Thymus (tissue), 11 donors: Measurements from ENCODE around the gene TLX1. TPM values are rescaled to one million over a fixed set of nuclear protein-coding genes. Genes with fewer than 3 reads are reported as not detected.

Source experiments
- DNase-seq, 9 donors: peaks; one replicate each; pipeline ENCODE4 v3.0.0-alpha.2; 2013; ENCODE audit warnings: low spot score in 9 of 9, low read depth in 6 of 9, missing footprints in 1 of 9
- H3K27ac ChIP-seq, 2 donors: one replicate each; pipeline ENCODE4 v1.5.1; 2013; ENCODE audit warnings: control low read depth in 1 of 2, low read depth in 1 of 2, low read length in 1 of 2, mild to moderate bottlenecking in 1 of 2, moderate library complexity in 1 of 2
- H3K27me3 ChIP-seq, 2 donors: one replicate each; pipeline ENCODE4 v1.5.1; 2013; ENCODE audit warnings: low read length in 1 of 2; ENCODE audit not compliant: control insufficient read depth in 2 of 2, insufficient read depth in 1 of 2
- H3K36me3 ChIP-seq, 2 donors: one replicate each; pipeline ENCODE4 v1.5.1; 2013; ENCODE audit warnings: low read length in 1 of 2, mild to moderate bottlenecking in 1 of 2, moderate library complexity in 1 of 2; ENCODE audit not compliant: control insufficient read depth in 2 of 2, insufficient read depth in 2 of 2
- H3K4me1 ChIP-seq, 2 donors: one replicate each; pipeline ENCODE4 v1.5.1; 2013; ENCODE audit warnings: low read length in 2 of 2; ENCODE audit not compliant: control insufficient read depth in 2 of 2, insufficient read depth in 2 of 2
- H3K4me3 ChIP-seq, 2 donors: one replicate each; pipeline ENCODE4 v1.5.1; 2013; ENCODE audit warnings: low read length in 2 of 2, control low read depth in 1 of 2, mild to moderate bottlenecking in 1 of 2
- H3K9me3 ChIP-seq, 2 donors: one replicate each; pipeline ENCODE4 v1.5.1; 2013; ENCODE audit warnings: low read length in 1 of 2, mild to moderate bottlenecking in 1 of 2; ENCODE audit not compliant: control insufficient read depth in 2 of 2, insufficient read depth in 1 of 2
- WGBS: extraction: QIAGEN DNeasy Blood & Tissue Kit; methylation state at CpG from one replicate; pipeline ENCODE4 v1.1.7; 2013; 5-methylcytosine and 5-hydroxymethylcytosine counted together
- polyA plus RNA-seq: library from polyadenylated mRNA; stranded (reverse); fragments of 200-250 nt; gene quantifications from one replicate; pipeline ENCODE4 v1.2.3, GENCODE V29; 2013
- total RNA-seq: library from RNA; stranded (reverse); fragments of 120-200 nt; gene quantifications from one replicate; pipeline ENCODE4 v1.2.4, GENCODE V29; 2013
- donor health status: healthy.

Gene TLX1
- total and polyA plus RNA-seq, 2 donors = 0.05 to 0.27 TPM

DNA sequence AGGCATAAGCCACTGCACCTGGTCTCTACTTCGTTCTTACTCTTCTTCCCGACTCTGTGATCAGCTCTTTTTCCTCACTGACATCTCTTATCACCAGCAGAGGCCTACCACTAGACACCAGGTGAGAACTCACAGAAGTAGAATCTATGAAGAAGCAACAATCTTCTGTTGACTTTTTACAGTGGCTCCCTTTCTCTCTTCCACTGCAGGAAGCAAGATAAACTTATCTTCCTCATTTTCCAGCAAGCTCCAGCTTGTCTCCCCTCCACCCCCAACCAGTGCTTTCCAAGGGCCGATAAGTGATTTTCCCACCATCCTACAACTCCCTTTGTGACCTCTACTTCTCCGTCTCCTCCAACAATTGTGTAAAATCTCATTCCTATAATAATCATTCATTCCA is 45.5 kb downstream of the TLX1 start:
- no peaks in the 10 kb centered on the region for H3K4me1 ChIP-seq
- no peaks in the 10 kb centered on the region for H3K36me3 ChIP-seq
- H3K9me3 ChIP-seq = peaks cover 0 to 7% of the 10 kb centered on the region in 2 donors
- DNase-seq = no peak
- WGBS = 61% methylated on average over 4 of the region's 4 CpGs
- no peak overlapping the region for H3K27ac ChIP-seq
- peaks cover 2 to 3% of the 10 kb centered on the region in 2 donors for H3K27me3 ChIP-seq
- H3K4me3 ChIP-seq = no peak overlapping the region

DNA sequence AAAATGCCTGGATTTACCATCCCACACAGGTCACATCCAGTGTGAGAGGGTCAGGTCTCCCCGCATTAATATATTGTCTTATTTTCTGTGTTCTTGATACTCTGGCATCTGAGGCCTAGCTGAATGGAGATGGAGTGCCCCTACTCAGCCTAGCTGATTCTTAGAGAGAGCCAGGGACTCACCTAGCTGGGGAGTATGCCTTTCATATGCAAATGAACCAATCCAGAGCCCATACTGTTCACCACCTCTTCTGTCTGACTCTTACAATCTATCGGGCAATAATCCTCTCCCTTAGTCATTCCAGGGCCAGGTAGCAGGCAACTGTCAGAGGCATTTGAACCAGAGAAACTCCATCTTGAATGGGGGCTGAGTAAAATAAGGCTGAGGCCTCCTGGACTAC is 51.8 kb downstream of the TLX1 start:
- Histone ChIP-seq H3K4me3 (no peak overlapping the region), H3K4me1 (no peaks in the 10 kb centered on the region), H3K9me3 (no peaks in the 10 kb centered on the region), H3K36me3 (no peaks in the 10 kb centered on the region), H3K27me3 (peaks cover 0 to 10% of the 10 kb centered on the region in 2 donors), H3K27ac (no peak overlapping the region)
- no peak for DNase-seq
- WGBS = 86% methylated on average over 2 of the region's 2 CpGs

DNA sequence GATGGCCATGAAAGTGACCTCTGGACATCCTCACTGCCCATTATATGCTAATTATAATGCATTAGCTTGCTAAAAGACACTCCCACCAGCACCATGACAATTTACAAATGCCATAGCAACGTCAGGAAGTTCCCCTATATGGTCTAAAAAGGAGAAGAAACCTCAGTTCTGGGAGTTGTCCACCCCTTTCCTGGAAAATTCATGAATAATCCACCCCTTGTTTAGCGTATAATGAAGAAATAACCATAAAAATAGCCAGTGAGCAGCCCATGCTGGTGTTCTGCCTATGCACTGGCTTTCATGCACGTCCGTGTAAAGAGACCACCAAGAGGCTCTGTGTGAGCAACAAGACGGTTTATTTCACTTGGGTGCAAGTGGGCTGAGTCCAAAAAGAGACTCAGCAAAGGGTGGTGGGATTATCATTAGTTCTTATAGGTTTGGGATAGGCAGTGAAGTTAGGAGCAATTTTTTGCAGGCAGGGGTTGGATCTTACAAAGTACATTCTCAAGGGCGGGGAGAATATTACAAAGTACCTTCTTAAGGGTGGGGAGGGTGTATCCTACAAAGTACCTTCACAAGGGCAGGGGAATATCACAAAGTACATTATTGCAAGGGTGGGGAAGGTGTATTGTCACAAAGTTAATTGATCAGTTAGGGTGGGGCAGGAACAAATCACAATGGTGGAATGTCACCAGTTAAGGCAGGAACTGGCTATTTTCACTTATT is 52.5 kb downstream of the TLX1 start:
- H3K27me3 ChIP-seq = peaks cover 0 to 9% of the 10 kb centered on the region in 2 donors
- H3K4me1 ChIP-seq = no peaks in the 10 kb centered on the region
- 91% methylated on average over 6 of the region's 6 CpGs for WGBS
- H3K27ac ChIP-seq = no peak overlapping the region
- H3K9me3 ChIP-seq = no peaks in the 10 kb centered on the region
- no peak overlapping the region for H3K4me3 ChIP-seq
- no peak for DNase-seq
- H3K36me3 ChIP-seq = no peaks in the 10 kb centered on the region

Other genes starting within 250 kb of the TLX1 start
- gene SLF2, start 218.3 kb upstream of the TLX1 start, total RNA-seq = 26.3 TPM
- gene SLF2, start 218.3 kb upstream of the TLX1 start, polyA plus RNA-seq = 23.8 TPM
- gene SEMA4G, start 161.8 kb upstream of the TLX1 start, total RNA-seq = 0.24 TPM
- gene SEMA4G, start 161.8 kb upstream of the TLX1 start, polyA plus RNA-seq = 1.2 TPM
- gene MRPL43, start 143.8 kb upstream of the TLX1 start, total RNA-seq = 55.0 TPM
- gene MRPL43, start 143.8 kb upstream of the TLX1 start, polyA plus RNA-seq = 95.1 TPM
- 9.1 TPM for gene TWNK, start 143.8 kb upstream of the TLX1 start, total RNA-seq
- gene TWNK, start 143.8 kb upstream of the TLX1 start, polyA plus RNA-seq = 5.9 TPM
- 9.8 TPM for gene LZTS2, start 131.5 kb upstream of the TLX1 start, total RNA-seq
- gene LZTS2, start 131.5 kb upstream of the TLX1 start, polyA plus RNA-seq = 44.7 TPM
- gene PDZD7, start 100.2 kb upstream of the TLX1 start, total RNA-seq = 0.19 TPM
- 1.4 TPM for gene PDZD7, start 100.2 kb upstream of the TLX1 start, polyA plus RNA-seq
- 7.7 TPM for gene SFXN3, start 100.1 kb upstream of the TLX1 start, total RNA-seq
- gene SFXN3, start 100.1 kb upstream of the TLX1 start, polyA plus RNA-seq = 16.3 TPM
- gene KAZALD1, start 69.3 kb upstream of the TLX1 start, total RNA-seq = 2.8 TPM
- 2.3 TPM for gene KAZALD1, start 69.3 kb upstream of the TLX1 start, polyA plus RNA-seq
- gene LBX1, start 98.2 kb downstream of the TLX1 start, total RNA-seq = not detected
- gene LBX1, start 98.2 kb downstream of the TLX1 start, polyA plus RNA-seq = 0.11 TPM
- gene BTRC, start 222.9 kb downstream of the TLX1 start, total RNA-seq = 5.0 TPM
- 5.3 TPM for gene BTRC, start 222.9 kb downstream of the TLX1 start, polyA plus RNA-seq